Measurements from ENCODE around the gene GSTA5.
"Not testable (repeated sequence)": the region's sequence is repeated elsewhere in the genome, so short reads cannot be mapped to it uniquely, and the experiment has no call there.

Gene GSTA5

GRCh38 chr6:52830869-52831268 is 9.7 kb downstream of the GSTA5 start:
- not testable (repeated sequence) for DNase-seq

DNA sequence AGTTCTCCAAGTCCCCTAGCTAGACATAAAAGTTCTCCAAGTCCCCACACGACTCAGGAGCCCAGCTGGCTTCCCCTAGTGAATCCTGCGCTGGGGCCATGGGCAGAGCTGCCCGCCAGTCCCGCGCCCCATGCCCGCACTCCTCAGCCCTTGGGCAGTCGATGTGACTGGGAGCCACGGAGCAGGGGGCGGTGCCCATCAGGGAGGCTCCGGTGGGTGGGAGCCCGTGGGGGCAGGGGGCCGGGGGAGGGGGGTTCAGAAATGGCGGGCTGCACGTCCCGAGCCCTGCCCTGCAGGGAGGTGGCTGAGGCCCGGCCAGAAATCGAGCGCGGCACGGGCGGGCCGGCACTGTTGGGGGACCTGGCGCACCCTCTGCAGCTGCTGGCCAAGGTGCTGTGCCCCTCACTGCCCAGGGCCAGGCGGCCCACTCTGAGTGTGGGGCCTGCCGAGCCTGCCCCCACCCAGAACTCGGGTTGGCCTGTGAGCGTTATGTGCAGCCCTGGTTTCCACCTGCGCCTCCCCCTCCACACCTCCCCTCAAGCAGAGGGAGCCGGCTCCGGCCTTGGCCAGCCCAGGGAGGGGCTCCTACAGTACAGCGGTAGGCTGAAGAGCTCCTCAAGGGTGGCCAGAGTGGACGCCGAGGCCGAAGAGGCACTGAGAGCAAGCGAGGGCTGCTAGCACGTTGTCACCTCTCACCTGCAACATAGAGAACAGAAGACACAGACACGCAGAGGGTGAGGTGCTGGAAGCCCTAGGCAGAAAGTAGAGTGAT is 11.4 kb downstream of the GSTA5 start:
- no peak for DNase-seq

GRCh38 chr6:52828621-52829020 is 12.0 kb downstream of the GSTA5 start:
- DNase-seq: not testable (repeated sequence)

GRCh38 chr6:52827073-52827783 is 13.4 kb downstream of the GSTA5 start:
- DNase-seq: not testable (repeated sequence)

- no peak for DNase-seq
Observed at GRCh38 chr6:52826513-52826912, 14.1 kb downstream of the GSTA5 start.

GRCh38 chr6:52825900-52826459 is 14.6 kb downstream of the GSTA5 start:
- not testable (repeated sequence) for DNase-seq

GRCh38 chr6:52825270-52825793 is 15.3 kb downstream of the GSTA5 start:
- DNase-seq: not testable (repeated sequence)

GRCh38 chr6:52821842-52822241 is 18.8 kb downstream of the GSTA5 start:
- DNase-seq: no peak

DNA sequence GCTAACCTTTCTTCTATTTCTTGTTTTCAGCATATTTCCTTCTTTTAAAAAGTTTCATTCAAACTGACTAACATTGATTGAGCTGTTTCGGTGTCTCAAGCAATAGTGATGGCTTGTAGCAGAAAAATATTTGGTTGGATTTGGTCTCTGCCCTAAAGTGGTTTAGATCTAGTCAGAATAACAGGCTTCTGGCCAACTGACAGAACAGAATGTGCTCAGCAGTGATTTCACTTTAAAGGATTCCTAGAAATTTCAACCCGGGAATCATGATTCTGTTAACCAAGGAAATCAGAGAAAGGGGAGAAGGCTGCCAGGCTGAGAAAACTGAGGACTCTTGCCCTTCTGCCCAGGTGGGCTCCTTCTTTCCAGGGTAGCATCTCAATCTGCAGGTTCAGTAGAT is 20.4 kb downstream of the GSTA5 start:
- DNase-seq: no peak

GRCh38 chr6:52815167-52816092 is 25.2 kb downstream of the GSTA5 start:
- no peak for DNase-seq

GRCh38 chr6:52814545-52814944 is 26.1 kb downstream of the GSTA5 start:
- not testable (repeated sequence) for DNase-seq

- not testable (repeated sequence) for DNase-seq
Observed at GRCh38 chr6:52809777-52810176, 30.8 kb downstream of the GSTA5 start.

- DNase-seq: no peak
Observed at GRCh38 chr6:52808660-52809059, 32.0 kb downstream of the GSTA5 start.

DNA sequence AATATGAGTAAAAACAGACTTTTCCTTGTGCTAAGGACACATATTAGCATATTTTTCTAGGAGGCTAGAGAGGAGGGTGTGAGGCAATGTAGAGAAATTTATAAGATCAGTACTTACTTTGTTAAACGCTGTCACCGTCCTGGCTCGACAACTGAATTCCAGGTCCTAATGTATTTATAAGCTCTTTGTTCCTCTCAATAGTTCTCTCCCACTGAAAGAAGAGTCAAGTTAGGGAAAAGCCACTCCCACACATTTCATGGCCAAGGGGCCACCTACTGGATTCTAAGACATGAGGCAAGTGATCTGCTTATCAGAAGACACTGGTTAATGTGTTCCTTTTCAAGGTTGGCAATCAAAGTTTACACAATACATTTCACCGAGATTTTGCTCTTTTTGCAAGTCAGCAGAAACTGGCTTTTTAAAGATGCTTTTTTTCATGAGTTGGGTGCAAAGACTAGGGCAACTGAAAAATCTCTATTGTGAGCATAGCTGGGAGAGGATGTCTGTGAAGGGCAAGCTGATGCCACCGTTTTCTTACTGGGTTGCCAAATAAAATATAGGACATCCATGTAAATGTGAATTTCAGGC is 36.9 kb downstream of the GSTA5 start, which contains the start of gene GSTA1:
TSS of gene GSTA1 (minus strand) at position 149 of the 588 bp plus-strand sequence. CDS start 4,549 bp downstream, outside the sequence.
- DNase-seq: not testable (repeated sequence)

- no peak for DNase-seq
Observed at GRCh38 chr6:52802806-52803205, 37.8 kb downstream of the GSTA5 start.

GRCh38 chr6:52801188-52801841 is 39.3 kb downstream of the GSTA5 start:
- no peak for DNase-seq

- not testable (repeated sequence) for DNase-seq
Observed at GRCh38 chr6:52799272-52799671, 41.3 kb downstream of the GSTA5 start.

DNA sequence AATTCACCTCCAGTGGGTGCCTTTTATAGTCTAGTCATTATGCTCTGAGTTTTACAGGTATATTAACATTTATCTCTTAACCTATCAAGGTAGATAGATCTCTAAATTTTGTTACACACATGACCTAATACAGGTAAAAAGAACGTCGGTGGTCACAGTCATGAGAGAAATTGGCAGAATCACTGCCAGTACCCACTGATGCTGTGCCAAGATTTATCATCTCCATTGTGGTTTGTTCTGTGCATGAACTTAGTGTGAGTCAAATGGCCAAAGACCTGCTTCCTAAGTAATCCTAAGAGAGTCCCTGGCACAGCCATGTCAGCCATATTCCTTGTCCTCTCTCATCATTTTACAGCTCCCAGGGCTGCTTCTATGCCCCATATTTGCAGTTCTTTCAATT is 46.2 kb downstream of the GSTA5 start:
- DNase-seq: not testable (repeated sequence)

GRCh38 chr6:52790861-52791260 is 49.8 kb downstream of the GSTA5 start:
- DNase-seq: no peak

DNA sequence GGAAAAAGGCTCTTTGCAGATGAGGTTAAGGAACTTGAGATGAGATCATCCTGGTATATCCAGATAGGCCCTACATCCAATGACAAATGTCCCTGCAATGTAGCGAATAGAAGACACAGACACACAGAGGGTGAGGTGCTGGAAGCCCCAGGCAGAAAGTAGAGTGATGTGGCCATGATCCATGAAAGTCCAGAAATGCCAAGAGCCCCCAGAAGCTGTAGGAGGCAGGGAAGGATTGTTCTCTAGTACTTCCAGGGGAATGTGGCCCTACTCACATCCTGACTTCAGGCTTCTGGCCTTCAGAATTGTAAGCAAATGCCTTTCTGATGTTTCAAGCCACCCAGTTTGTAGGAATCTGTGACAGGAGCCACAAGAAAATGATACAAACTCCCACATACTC is 51.0 kb downstream of the GSTA5 start:
- DNase-seq: not testable (repeated sequence)

- no peak for DNase-seq
Observed at GRCh38 chr6:52788478-52788877, 52.1 kb downstream of the GSTA5 start.

Measured in DMS153 (cell line).